MM.1S (cell line): Measurements from ENCODE around the gene SNX24.

ENCODE experiments used
- CTCF ChIP-seq: fragments of 300-600 bp; sonication (generic); IDR thresholded peaks from 2 replicates; pipeline ENCODE4 v1.5.1; 2016; ENCODE audit warnings: antibody characterized with exemption, low read length, mixed read lengths
- EZH2phosphoT487 ChIP-seq: fragments of 300-600 bp; sonication (generic); IDR thresholded peaks from 2 replicates; pipeline ENCODE4 v1.6.1; 2018; ENCODE audit warnings: antibody characterized with exemption, low read length

- TF ChIP-seq CTCF, result no peak
- no peak for TF ChIP-seq EZH2phosphoT487
Measured at GRCh38 chr5:122942164-122942914, 96.9 kb downstream of the SNX24 start.
